Eye (tissue), 1 donor: ENCODE measurements around the gene TMEM141.
"Not testable (repeated sequence)": the region's sequence is repeated elsewhere in the genome, so short reads cannot be mapped to it uniquely, and the experiment has no call there.

ENCODE experiments used
- DNase-seq: peaks from one replicate; pipeline ENCODE4 v3.0.0-alpha.2; 2015

TMEM141 gene

GRCh38 chr9:136774416-136775045, 16.6 kb upstream of the TMEM141 start:
- no peak for DNase-seq

DNA sequence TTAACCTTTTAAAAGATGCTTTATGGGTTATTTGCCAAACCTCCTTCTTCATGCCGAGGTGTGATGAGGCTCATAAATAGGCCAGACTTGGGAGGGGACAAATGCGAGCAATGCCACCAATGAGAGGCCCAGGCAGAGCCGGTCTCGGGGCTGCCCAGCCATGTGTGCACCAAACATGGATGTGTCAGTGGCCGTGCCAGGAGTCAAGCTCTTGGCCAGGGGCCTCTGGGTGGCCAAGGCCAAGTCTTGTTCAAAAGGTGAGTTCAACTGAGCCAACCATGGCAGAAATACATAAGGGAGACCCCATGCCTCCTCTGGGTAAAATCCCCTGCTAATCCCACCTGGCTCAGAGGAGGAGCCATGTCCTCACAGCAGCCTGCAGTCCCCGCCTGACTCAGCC, 16.0 kb upstream of the TMEM141 start:
- no peak for DNase-seq

GRCh38 chr9:136776947-136777346, 14.2 kb upstream of the TMEM141 start:
- DNase-seq: no peak

GRCh38 chr9:136777359-136777758, 13.8 kb upstream of the TMEM141 start:
- DNase-seq: no peak

GRCh38 chr9:136779808-136780207, 11.3 kb upstream of the TMEM141 start:
- DNase-seq: no peak

DNA sequence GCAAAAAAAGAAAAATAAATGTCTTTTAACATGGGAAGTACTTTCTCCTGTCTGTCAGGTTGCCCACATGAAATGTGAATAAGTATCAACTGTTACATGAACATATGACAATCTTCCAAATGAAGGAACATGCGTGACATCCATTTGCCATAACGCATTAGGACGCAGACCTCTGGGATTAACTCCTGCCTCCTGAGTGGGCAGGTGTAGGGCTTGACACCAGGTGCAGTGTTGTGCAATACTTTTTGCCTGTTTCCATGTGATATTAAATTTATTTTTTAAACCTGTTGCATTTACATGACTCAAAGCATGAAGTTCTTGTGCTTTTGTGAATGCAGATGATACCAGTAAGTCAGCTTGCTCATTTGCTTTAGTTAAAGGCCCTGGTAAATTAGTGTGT, 8.7 kb upstream of the TMEM141 start:
- DNase-seq: no peak

DNA sequence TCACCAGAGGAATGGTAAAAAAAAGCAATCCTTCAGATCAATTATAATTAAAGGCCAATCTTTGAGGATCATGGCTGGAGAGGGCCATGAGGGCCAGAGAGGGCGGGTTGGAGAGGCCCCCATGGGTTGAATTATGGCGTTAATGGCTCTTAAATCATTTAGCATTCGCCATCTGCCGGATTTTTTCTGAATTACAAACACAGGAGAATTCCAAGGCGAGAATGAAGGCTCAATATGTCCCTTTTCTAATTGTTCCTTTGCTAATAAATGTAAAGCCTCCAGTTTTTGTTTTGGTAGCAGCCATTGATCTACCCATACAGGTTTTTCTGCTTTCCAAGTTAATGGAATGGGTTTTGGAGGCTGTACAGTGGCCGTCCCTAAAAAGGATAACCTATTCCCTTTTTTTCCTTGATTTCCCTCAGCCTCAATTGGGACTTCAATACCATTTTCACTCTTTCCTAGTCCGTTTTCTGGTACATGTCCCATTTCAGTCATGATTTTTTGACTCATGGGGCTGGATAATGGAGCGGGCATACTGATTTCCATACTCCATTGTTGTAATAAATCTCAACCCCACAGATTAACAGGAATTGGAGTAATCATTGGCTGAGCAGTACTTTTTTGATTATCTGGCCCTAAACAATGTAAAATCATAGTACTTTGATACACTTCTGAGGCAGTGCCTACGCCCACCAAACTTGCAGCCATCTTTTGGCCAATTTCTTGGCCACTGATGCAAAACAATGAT, 6.7 kb upstream of the TMEM141 start:
- peak; percentile 51 for DNase-seq

GRCh38 chr9:136784997-136785361, 6.2 kb upstream of the TMEM141 start:
- no peak for DNase-seq

DNA sequence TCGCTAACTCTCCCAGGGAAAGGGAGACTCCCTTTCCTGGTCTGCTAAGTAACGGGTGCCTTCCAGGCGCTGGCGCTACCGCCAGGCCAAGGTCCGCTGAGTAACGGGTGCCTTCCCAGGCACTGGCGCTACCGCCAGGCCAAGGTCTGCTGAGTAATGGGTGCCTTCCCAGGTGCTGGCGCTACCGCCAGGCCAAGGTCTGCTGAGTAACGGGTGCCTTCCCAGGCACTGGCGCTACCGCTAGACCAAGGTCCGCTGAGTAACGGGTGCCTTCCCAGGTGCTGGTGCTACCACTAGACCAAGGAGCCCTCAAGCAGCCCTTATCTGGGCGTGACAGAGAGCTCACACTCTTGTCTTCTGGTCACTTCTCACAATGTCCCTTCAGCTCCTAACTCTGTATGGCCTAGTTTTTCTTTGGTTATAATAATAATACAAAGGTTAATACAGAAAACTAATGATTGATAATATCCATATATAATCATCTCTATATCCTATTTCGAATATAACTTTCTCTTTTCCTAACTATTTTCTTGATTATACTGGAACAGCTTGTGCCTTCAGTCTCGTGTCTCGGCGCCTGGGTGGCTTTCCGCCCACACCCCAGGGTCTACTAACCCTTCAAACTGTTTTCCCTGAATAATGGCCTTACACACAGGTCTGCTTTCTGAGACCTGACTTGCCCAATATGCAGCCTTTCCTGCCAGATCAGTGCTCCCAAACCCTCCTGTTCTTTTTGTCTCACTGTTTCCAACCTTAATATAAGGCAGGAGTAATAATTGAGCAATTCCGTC, 5.4 kb upstream of the TMEM141 start:
- DNase-seq: not testable (repeated sequence)

DNA sequence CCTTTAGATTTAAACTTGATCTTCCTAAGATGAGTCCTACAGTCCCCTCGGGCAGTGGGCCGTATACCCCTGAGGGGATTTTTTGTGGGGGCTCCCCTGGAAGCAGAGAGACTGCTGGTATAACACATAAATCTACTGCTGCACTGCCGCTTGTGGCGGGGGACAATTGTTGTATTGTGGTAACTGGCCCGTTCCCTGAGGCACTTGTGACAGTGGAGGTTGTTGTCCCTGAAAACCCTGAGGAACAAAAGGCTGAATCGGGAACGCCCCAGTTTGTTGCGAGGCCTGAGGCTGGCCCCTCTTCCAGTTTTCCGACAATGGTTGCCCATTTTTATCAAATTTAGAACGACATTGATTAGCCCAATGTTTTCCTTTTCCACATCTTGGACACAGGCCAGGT, 4.7 kb upstream of the TMEM141 start:
- DNase-seq: no peak

GRCh38 chr9:136786983-136787382, 4.2 kb upstream of the TMEM141 start:
- not testable (repeated sequence) for DNase-seq

DNA sequence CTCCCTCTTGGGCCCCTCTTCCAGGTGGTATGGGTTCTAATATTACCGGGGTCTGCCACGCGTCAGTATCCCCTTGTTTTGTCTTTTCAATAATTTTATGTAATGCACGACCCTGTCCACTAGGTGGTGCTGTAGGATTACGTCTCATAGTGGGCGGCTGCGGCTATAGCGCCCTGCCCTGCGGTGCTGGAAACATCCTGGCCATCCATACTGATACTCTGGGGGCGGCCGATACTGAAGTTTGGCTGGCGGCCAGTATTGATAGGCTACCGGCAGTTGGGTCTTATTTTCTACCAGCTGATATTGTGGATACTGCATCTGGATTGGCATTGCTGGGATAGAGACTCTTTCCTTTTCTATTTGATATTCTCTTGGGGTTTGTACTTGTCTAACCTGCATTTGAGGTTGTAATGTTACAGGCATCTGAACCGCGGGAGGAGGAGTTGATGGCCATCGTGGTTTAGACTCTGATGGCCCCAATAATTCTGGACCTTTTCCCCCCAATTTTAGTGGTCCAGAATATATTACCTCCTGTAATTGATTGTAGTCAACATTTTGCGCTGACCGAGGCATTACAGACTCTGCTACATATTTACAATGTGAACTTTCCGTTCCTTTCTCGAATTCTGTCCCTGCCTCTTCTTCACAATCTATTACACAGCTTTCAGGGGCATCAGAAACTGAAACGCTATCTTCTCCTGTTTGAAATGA, 3.3 kb upstream of the TMEM141 start:
- DNase-seq: peak; percentile 94

DNA sequence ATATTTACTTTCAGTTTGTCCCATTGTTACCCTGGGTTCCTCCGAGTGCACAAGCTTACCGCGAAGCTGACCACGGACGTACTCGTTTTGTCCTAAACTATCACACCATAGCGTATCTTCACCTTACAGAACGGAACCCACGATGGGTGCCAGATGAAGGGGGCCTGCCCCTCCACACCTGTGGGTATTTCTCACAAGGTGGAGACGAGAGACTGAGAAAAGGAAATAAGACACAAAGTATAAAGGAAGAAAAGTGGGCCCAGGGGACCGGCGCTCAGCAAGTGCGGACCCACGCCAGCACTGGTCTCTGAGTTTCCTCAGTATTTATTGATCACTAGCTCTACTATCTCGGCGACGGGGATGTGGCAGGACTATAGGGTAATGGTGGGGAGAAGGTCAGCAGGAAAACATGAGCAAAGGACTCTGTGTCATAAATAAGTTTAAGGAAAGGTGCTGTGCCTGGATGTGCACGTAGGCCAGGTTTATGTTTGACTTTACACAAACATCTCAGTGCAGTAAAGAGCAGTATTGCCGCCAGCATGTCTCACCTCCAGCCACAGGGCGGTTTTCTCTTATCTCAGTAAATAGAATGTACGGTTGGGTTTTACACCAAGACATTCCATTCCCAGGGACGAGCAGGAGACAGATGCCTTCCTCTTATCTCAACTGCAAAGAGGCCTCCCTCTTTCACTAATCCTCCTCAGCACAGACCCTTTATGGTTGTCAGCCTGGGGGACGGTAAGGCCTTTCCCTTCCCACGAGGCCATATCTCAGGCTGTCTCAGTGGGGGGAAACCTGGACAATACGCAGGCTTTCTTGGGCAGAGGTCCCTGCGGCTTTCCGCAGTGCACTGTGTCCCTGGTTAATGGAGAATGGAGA, 2.3 kb upstream of the TMEM141 start:
- not testable (repeated sequence) for DNase-seq

- DNase-seq: no peak
Measured at GRCh38 chr9:136789523-136789937, 1.6 kb upstream of the TMEM141 start.

DNA sequence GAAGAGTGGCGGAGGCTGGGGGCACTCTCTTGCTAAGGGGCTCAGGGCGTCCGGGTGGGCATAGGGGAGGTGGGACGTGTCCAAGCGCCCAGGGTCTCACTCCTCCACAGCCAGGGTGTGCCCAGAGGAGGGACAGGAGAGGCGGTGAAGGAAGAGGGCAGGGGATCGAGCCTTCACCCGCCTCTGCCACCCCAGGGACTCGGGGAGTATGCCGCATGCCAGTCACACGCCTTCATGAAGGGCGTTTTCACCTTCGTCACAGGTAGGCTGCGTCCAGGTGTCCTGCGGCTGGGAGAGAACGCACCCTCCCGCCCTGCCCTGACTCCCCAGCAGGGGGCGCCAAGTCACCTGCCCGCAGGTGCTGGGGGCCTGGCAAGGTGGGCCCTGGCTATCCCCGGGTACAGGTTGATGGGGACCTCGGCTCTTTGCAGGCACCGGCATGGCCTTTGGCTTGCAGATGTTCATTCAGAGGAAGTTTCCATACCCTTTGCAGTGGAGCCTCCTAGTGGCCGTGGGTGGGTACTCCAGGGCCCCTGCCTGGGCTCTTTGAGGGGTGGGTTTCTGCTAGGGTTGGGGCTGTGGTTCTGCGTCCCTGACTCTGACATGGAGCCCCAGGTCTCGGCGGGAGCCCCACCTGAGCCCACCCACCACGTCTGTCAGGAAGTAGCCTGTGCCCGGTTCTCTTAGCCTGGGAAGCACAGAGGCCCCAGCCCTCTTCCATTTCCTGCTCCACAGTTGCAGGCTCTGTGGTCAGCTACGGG, 552 bp downstream of the TMEM141 start:
- peak; percentile 55 for DNase-seq

DNA sequence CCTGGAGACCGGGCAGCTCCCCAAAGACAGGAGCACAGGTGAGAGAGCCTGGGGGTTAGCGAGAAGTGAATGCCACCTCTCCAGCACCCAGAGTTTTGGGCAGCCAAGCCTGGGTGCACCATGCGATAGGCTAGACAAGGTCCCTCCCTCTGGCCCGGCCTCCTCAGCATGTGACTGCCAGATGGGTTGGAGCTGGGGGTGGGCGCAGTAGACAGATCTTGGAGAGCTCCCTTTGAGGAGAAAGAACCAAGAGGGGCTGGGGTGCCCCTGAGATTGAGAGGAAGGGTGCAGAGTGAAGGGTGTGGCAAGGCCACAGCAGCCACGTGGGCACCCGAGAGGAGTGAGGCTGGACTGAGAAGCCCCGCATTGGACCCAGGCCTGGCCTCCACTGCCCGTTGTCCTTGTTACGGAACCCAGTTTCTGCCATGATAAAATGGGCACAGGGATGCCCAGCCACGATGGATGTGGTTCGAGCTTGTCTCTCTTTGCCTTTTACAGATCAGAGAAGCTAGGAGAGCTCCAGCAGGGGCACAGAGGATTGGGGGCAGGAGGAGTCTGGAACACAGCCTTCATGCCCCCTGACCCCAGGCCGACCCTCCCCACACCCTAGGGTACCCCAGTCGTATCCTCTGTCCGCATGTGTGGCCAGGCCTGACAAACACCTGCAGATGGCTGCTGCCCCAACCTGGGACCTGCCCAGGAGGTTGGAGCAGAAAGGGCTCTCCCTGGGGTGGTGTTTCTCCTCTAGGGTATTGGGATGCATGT, 1.4 kb downstream of the TMEM141 start:
- no peak for DNase-seq

DNA sequence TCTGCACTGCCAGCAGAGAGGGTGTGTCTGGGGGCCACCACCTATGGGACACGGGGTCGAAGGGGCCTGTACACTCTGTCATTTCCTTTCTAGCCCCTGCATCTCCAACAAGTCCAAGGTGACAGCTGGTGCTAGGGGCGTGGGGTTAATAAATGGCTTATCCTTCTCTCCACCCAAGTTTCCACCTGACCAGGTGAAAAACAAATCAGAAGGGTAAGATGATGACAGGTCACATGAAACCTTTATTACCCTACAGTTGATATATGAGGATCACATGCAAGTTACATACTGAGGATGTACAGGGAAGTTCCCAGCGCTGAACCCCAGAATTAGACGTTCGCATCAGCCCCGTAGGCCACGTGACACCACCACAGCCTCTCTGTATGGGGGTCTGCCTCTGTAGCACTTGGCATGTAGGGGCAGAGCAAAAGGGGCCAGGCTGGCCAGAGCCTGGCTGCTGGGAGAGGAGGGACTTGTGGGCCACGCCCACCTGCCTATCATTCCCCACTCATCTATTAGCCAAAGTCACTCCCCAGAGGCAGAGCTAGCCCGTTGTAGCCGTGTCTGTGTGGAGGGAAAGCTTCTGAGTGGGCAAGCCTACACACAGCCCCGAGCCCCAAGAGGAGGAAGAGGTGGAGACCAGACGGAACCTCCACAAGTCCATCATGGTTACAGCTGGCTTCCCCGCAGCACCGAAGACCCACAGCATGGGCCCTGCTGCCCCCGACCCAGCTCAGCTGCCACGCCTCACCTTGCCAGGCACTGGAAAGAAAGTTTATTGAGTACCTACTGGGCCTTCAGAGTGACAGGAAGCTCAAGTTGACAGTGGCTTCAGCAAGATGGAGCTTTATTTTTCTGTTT, 2.2 kb downstream of the TMEM141 start:
- DNase-seq: no peak

DNA sequence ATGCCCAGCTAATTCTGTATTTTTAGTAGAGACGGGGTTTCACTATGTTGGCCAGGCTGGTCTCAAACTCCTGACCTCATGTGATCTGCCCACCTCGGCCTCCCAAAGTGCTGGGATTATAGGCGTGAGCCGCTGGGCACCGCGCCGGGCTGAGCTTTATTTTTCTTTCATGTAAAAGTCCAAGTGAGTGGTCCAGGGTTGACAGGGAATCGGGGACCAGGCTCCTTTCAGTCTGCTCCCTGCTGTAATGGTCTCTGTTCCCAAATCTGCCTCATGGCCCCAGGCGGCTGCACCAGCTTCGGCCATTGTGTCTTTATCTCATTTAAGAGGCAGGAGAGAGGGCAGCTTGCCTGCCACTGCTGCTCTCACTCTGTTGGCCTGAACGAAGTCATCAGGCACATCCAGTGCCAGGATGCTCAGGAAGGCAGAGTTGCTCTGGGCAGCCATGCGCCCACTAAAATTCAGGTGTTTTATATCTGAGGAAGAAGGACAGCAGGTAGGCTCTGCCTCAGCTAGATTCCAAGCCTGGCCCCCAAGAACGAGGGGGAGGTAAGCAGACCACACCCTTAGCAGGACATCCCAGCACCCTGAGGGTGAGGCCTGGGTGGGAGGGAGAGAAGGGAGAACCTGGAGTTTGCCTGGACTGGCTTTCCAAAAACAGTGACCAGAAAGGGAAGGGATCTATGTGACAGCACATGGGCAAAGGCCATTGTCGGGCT, 3.3 kb downstream of the TMEM141 start:
- DNase-seq: no peak

DNA sequence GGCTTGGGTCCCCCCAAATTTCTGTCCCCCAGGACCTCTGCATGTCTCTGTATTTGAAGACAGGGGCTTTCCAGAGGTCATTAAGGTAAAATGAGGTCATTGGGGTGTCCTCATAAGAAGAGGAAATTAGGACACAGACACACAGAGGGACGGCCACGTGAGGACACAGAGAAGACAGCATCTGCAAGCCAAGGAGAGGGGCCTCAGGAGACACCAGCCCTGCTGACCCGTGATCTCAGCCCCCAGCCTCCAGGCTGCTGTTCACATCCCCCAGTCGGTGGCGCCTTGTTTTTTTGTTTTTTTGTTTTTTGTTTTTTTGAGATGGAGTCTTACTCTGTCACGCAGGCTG, 3.8 kb downstream of the TMEM141 start:
- DNase-seq: no peak
